HG03378 (cell line): ENCODE data around the gene LRRTM2.
"Not testable (repeated sequence)": the region's sequence is repeated elsewhere in the genome, so short reads cannot be mapped to it uniquely, and the experiment has no call there.

Experiments used
- ATAC-seq: cut with Tn5 transposase; IDR thresholded peaks from one replicate; pipeline ENCODE4 v1.9.1; 2021; ENCODE audit warnings: mild to moderate bottlenecking, moderate library complexity; ENCODE audit not compliant: unreplicated experiment

The LRRTM2 gene

DNA sequence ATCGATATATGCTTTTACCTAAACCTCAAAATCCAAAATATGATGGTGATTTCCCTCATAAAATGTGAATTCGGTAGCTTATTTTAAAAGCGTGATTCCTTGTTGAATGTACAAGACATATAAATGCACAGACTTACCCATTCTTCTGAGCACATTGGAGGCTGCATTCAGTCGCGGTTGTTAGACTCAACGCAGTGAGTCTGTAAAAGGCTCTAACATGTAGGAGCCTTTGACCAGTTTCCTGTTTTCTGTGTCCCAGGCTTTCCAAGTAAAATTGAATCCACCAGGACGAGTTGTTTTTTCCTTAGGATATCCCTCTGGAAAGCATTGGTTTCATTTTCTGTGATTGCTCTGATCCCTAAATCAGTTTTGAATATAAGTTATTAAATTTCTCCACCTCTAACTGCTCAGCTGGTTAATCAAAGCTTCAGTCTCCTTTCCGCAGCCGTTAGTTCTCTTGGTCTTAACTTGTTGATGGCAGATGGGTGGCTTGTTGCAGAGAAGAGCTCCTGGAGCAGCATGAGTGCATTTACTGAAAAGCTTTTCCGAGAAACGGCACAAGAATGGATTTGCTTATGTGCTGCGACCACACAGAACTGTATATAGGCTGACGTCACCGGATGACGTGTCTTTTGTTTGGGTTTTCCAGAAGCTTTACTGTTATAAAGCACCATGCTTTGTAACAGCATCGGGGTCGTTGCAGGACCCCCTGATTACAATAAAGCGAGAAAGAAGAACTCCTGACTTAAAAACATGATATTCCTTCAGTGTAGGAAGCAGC lies at the start of gene LRRTM2:
Gene LRRTM2 (minus strand): TSS at position 565 of the 781 bp plus-strand sequence. CDS start 424 bp downstream, at position 141.
- ATAC-seq = no peak

DNA sequence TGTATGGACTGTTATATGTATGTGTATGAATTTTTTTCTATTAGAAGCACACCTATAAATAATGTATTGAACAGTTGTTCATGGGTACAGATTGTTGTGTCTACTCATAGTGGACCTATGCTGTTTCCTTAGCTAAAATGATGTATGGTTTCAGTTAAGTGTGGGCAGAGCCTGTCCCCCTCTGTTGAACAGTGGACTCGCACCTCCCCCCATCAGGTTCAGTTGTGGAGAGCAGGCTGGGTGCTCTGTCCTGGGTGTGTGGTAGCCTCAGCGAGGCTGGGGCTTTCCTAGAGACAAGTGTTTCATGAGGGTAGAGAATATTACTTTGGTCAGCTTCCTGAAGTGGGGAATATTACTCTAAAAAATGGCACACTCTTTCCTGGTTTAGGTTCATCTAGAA lies 47.4 kb upstream of the LRRTM2 start:
- ATAC-seq = no peak

GRCh38 chr5:138921362-138921761 lies 46.2 kb upstream of the LRRTM2 start:
- ATAC-seq = not testable (repeated sequence)

DNA sequence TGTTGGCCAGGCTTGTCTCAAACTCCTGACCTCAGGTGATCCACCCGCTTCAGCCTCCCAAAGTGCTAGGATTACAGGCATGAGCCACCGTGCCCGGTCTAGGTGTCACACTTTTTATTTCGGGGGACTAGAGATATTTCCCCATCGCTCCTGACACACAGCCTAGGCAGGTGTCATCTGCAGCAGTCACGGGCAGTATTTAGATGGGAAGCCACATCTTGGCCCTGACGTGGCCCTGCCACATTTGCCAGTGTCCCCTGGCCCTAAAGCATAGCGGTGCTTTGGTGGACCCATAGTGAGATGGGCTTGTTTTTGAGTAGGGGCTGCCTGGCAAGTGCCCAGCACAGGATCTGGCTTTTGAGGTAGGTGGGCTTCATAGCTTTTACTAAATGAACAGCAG lies 45.0 kb upstream of the LRRTM2 start:
- ATAC-seq = no peak

DNA sequence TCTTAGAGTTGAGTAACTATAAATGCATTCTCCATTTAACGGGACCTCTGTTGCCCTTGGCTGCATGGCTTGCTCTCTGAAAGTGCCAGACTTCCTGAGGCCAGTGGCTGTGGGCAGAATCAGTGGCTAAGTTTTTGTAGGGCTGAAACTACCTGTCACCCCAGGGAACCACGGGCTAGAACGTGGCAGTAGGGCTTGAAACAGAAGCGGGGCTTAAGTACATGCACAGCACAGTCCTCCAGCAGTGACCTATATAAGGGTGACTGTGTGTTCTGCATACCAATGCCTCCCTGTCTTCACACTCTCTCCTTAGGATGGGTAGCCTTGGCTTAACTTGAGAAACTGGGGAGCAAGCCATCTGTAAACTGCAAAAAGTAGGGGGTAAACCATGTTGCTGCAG lies 43.6 kb upstream of the LRRTM2 start:
- no peak for ATAC-seq

GRCh38 chr5:138914338-138914737 lies 39.2 kb upstream of the LRRTM2 start:
- ATAC-seq = no peak

DNA sequence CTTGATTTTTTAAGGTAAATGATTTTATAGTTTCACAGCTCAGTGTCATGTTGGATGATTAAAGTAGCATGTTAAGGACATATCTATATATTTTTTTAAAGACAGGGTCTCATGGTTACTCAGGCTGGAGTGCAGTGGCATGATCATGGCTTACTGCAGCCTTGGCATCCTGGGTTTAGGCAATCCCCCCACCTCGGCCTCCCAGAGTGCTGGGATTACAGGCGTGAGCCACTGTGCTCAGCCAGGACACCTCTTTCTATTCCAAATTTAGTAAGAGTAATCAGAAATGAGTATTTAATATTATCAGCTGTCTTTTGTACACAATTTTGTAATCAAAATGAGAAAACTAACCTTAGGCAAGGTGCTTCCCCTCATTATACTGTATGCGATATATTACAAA lies 38.6 kb upstream of the LRRTM2 start:
- ATAC-seq = no peak

- no peak for ATAC-seq
Observed at GRCh38 chr5:138912093-138912492, 37.0 kb upstream of the LRRTM2 start.

DNA sequence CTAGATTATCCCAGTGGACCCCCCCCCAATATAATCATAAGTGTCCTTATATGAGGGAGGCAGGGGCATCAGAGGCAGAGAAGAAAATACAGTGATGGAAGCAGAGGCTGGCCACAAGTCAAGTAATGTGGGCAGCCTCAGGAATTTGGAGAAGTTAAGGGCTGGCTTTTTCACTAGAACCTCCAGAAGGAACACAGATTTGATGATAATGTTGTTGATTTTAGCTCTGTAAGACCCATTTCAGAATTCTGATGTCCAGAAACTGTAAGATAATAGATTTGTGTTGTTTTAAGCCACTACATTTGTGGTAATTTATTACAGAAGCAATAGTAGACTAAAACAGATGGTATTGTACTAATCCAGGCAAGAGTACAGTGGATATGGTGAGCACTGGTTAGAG lies 36.3 kb upstream of the LRRTM2 start:
- ATAC-seq = no peak

GRCh38 chr5:138910546-138911185 lies 35.5 kb upstream of the LRRTM2 start:
- no peak for ATAC-seq

DNA sequence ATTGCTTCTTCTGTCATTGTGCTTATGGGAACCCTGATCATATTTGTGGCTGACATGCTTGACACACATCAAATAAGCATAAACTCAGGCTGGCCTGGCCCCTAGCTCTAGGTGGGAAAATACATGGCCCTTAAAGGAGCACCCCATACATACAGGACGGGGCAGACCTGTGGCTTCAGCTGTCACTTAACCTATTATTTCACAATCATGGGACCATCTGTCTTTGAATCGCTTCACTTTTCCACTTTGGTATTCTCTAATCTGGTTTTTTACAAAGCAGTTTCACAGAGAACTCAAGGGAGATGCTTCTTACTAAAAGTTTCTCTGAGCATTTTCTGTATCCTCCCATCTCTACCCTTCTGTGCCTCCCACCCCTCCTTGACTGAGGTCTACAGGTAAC lies 34.6 kb upstream of the LRRTM2 start:
- no peak for ATAC-seq

DNA sequence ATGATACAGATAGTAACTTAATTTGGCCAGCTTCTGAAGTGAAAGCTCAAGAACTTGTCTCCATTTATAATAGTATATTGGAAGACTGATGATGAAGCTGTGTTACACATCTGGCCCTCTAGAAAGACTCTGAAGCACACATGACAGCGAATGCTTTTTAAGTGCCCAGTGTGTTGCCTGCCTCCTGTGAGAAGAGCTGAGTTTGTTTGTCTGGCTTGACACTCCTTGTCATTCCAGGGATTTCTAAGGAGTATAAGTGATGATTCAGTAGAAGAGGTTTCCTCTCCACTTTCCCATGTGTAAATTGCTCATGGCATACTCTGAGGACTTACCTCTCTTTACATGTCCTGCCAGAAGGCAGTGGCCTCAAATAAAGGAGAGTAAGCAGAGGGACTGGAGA lies 30.4 kb upstream of the LRRTM2 start:
- ATAC-seq = no peak

DNA sequence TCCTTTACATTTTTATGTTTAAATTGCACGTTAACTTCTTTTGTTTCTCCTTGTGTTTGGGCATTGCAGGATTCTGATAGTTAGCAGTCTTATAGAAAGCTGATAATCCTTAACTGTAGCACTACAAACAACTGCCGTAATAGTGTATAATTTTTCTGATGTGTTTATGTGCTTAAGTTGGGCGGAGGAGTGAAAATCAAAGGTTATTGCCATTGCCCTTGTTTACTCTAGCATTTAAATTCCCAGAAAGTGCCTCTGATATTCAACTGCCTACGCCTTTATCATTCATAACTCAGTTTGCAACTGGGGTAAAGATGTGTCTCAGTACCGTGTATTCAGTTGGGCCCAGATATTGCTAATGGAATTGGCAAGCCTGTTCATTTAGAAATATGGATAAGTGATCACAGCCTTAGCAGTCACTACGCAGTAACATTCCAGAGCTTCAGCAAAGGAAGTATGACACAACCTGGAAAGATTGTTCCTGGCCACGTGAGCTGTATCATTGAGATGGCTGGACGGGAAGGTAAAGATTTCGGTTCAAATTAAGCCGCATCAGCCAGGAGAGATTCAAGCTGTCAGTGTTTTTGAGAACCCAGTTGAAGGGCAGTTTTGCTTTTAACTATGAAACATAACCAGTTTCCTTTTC lies 28.1 kb upstream of the LRRTM2 start:
- no peak for ATAC-seq

DNA sequence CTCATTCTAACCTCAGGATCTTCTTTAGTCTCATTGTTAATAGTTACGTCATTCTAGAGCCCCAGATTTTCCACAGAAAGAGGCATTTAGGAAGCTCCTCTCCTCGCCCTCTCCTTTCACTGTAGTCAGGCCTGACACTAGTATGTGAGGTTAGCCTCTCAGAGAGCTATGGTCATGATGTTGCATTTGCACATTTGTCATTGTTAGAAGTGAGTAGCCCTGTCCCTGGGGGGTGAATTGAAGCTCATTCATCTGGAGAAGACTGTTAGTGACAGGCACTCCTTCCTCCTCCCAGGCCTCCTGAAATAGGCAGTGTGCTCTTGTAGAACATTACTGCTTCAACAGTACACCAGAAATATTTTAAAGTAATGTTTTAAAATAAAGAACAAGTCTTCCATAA lies 26.6 kb upstream of the LRRTM2 start:
- no peak for ATAC-seq

- ATAC-seq = no peak
Observed at GRCh38 chr5:138900281-138900965, 25.3 kb upstream of the LRRTM2 start.

DNA sequence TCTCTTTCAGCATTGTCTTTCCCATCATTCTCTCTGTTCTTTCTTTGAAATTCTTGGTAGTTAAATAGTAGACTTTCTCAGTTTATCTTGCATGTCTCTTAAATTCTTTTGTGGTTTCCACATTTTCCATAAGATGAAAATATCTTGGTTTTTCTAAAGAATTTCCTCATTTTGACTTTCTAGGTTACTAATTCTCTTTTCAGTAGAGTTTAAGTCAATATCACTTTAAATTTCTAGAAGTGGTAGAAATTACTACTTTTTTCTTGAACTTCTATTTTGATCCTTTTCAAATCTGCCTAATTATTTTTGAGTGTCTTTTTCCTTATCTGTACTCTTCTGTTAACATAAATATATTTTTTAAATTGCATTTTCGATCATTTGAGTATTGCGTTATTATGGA lies 23.6 kb upstream of the LRRTM2 start:
- ATAC-seq = no peak

- ATAC-seq = no peak
Observed at GRCh38 chr5:138898299-138898698, 23.2 kb upstream of the LRRTM2 start.

DNA sequence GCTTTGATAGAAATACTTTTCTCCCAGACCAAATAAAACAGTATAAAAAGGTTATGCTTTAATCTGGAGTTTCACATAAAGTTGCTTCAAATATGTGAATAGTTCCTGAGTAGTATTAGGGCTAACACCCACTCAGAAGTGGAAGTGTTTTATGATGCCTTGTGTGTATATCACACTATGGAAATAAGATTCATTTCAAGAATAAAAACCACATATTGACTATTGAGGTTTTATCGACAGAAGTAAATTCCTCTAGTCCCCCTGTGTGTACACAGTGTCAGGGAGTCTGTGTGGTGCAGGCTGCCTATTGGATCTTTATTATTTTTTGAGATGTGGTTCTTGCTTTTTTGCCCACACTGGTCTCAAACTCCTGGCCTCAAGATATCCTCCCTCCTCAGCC lies 20.8 kb upstream of the LRRTM2 start:
- no peak for ATAC-seq

DNA sequence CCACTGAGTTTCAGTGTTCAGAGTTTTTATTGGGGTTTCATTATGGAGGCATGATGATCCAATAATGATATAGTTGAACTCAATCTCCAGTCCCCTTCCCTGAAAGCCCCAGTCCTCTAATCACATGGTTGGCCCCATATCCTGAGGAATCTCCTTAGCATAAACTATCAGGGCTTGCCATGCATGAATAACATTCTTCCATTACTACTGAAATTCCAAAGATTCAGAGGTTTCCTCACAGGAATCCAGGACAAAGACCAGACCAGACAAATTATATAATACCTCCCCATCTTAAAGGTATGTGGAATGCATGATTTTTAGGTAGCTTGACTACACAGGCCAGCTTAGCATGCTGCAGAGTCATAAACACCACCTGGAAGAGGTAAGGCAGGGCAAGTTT lies 15.5 kb upstream of the LRRTM2 start:
- no peak for ATAC-seq

- ATAC-seq = no peak
Observed at GRCh38 chr5:138889994-138890393, 14.9 kb upstream of the LRRTM2 start.

DNA sequence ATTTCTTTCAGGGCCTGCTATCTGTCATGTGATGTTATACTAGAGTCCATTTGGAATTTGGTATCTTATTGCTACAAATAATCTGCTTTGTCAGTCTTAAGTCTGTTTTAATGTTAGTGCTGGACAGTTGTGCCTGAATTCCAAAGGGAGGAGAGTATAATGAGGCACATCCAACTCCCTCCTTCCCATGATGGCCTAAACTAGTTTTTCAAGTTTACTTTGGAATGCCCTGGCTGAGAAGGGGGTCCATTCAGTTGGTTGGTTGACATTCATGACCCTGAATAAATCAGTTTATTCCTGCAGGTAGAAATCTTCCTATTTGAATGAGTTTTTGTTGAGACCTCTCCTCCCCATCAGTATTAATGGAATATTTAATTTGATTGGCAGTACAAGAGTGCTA lies 9.4 kb upstream of the LRRTM2 start:
- no peak for ATAC-seq

DNA sequence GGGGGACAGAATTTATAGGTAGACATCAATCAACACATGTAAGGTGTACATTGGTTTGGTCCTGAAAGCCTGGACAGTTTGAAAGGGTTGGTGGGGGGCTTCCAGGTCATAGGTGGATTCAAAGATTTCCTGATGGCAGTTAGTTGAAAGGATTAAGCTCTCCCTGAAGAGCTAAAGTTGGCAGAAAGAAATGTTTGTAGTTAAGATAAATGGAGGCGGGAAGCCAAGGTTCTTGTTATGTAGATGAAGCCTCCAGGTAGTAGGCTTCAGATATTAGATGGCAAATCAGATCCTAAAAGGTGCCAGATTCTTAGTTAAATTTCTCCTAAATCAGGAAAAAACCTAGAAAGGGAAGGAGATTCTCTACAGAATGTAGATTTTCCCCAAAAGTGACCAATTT lies 9.0 kb upstream of the LRRTM2 start:
- no peak for ATAC-seq
